Ishikawa (cell line): ENCODE data around the gene STXBP5.

Source experiments
- CREB1 ChIP-seq: IDR thresholded peaks from 2 replicates; pipeline ENCODE4 v1.6.1; 2012; ENCODE audit warnings: low read depth
- EP300 ChIP-seq: IDR thresholded peaks from 2 replicates; pipeline ENCODE4 v1.6.1; 2012; ENCODE audit warnings: borderline replicate concordance
- RAD21 ChIP-seq: IDR thresholded peaks from 2 replicates; pipeline ENCODE4 v1.6.1; 2012; ENCODE audit warnings: low read depth
- TAF1 ChIP-seq: IDR thresholded peaks from 2 replicates; pipeline ENCODE4 v1.6.1; 2012; ENCODE audit warnings: low read depth, mild to moderate bottlenecking
- TCF12 ChIP-seq: IDR thresholded peaks from 2 replicates; pipeline ENCODE4 v1.6.1; 2012; ENCODE audit warnings: low read depth
- TEAD4 ChIP-seq: IDR thresholded peaks from 2 replicates; pipeline ENCODE4 v1.6.1; 2012
- YY1 ChIP-seq: IDR thresholded peaks from 2 replicates; pipeline ENCODE4 v1.6.1; 2012; ENCODE audit warnings: low read depth
- ZBTB7A ChIP-seq: IDR thresholded peaks from 2 replicates; pipeline ENCODE4 v1.6.1; 2012; ENCODE audit warnings: low read depth
- TF ChIP-seq, protein P1 (sequence below): IDR thresholded peaks from 2 replicates; pipeline ENCODE4 v1.6.1; 2012
- TF ChIP-seq, protein P2 (sequence below): IDR thresholded peaks from 2 replicates; pipeline ENCODE4 v1.6.1; 2012; ENCODE audit warnings: low read depth, mild to moderate bottlenecking

DNA sequence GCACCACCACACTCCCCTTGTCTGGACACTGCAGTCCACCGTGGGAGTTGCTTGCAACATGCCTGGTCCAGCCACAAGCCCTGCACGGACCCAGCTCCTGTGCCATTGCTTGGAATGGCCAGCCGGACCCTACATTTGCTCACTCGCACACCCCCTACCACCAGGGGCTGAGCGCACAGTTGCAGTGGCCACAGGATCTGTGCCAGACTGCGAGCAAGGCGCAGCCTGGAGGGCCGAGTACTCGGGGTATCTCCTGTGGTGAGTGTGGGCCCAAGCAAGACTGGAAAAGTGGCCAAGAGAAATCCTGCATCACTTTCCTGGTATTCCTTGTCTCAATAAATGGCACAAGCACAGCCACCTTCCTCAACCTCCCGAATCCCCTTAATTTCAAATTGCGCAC is 218.9 kb downstream of the STXBP5 start:
- TF ChIP-seq YY1 (no peak), CREB1 (no peak), TCF12 (no peak), EP300 (no peak), TAF1 (no peak), TEAD4 (no peak), ZBTB7A (no peak), RAD21 (no peak)
- TF ChIP-seq, protein P1, sequence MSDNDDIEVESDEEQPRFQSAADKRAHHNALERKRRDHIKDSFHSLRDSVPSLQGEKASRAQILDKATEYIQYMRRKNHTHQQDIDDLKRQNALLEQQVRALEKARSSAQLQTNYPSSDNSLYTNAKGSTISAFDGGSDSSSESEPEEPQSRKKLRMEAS, result no peak
- TF ChIP-seq, protein P2, sequence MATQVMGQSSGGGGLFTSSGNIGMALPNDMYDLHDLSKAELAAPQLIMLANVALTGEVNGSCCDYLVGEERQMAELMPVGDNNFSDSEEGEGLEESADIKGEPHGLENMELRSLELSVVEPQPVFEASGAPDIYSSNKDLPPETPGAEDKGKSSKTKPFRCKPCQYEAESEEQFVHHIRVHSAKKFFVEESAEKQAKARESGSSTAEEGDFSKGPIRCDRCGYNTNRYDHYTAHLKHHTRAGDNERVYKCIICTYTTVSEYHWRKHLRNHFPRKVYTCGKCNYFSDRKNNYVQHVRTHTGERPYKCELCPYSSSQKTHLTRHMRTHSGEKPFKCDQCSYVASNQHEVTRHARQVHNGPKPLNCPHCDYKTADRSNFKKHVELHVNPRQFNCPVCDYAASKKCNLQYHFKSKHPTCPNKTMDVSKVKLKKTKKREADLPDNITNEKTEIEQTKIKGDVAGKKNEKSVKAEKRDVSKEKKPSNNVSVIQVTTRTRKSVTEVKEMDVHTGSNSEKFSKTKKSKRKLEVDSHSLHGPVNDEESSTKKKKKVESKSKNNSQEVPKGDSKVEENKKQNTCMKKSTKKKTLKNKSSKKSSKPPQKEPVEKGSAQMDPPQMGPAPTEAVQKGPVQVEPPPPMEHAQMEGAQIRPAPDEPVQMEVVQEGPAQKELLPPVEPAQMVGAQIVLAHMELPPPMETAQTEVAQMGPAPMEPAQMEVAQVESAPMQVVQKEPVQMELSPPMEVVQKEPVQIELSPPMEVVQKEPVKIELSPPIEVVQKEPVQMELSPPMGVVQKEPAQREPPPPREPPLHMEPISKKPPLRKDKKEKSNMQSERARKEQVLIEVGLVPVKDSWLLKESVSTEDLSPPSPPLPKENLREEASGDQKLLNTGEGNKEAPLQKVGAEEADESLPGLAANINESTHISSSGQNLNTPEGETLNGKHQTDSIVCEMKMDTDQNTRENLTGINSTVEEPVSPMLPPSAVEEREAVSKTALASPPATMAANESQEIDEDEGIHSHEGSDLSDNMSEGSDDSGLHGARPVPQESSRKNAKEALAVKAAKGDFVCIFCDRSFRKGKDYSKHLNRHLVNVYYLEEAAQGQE, result no peak
